ENCODE results near the gene MEX3D. TPM values are rescaled to one million over a fixed set of nuclear protein-coding genes. Genes with fewer than 3 reads are reported as not detected.

MEX3D gene
- total RNA-seq, 1 experiment from 2014 or later: 69.2 TPM

DNA sequence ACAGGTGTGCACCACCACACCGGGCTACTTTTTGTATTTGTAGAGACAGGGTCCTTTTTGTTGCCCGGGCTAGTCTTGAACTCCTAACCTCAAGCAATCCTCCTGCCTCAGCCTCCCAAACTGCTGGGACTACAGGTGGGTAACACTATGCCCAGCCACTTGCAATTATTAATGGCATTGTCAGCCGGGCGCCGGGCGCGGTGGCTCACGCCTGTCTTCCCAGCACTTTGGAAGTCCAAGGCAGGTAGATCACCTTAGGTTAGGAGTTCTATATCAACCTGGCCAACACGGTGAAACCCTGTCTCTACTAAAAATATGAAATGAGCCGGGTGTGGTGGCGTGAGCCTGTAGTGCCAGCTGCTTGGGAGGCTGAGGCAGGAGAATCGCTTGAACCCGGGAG is 2.7 kb upstream of the MEX3D start:
- ChIA-PET RAD21 (ENCODE audit: low non-redundant PET in 1 of 2, low total read pairs in 2 of 2, uncharacterized antibody in 2 of 2, unreplicated experiment in 2 of 2) (no interaction called here), CTCF (no interaction called here), POLR2A (no interaction called here)
- TF ChIP-seq CTCF (IDR thresholded peaks at IDR 0.05 in 2 of 3, conservative IDR thresholded peaks at IDR 0.05 in 1 of 3; ENCODE audit: borderline replicate concordance in 1 of 3, insufficient read depth in 1 of 3, low read depth in 2 of 3, low read length in 2 of 3): no peak
- no peak for TF ChIP-seq EGR1 (IDR thresholded peaks at IDR 0.05; ENCODE audit: low read depth)
- TF ChIP-seq RAD21 (IDR thresholded peaks at IDR 0.05; ENCODE audit: low read depth): no peak
- TF ChIP-seq, protein P1, sequence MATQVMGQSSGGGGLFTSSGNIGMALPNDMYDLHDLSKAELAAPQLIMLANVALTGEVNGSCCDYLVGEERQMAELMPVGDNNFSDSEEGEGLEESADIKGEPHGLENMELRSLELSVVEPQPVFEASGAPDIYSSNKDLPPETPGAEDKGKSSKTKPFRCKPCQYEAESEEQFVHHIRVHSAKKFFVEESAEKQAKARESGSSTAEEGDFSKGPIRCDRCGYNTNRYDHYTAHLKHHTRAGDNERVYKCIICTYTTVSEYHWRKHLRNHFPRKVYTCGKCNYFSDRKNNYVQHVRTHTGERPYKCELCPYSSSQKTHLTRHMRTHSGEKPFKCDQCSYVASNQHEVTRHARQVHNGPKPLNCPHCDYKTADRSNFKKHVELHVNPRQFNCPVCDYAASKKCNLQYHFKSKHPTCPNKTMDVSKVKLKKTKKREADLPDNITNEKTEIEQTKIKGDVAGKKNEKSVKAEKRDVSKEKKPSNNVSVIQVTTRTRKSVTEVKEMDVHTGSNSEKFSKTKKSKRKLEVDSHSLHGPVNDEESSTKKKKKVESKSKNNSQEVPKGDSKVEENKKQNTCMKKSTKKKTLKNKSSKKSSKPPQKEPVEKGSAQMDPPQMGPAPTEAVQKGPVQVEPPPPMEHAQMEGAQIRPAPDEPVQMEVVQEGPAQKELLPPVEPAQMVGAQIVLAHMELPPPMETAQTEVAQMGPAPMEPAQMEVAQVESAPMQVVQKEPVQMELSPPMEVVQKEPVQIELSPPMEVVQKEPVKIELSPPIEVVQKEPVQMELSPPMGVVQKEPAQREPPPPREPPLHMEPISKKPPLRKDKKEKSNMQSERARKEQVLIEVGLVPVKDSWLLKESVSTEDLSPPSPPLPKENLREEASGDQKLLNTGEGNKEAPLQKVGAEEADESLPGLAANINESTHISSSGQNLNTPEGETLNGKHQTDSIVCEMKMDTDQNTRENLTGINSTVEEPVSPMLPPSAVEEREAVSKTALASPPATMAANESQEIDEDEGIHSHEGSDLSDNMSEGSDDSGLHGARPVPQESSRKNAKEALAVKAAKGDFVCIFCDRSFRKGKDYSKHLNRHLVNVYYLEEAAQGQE (IDR thresholded peaks at IDR 0.05; ENCODE audit: low read depth): no peak
- no peak for TF ChIP-seq EZH2 (IDR thresholded peaks at IDR 0.05)
- TF ChIP-seq JUND (IDR thresholded peaks at IDR 0.05): no peak
- TF ChIP-seq SRF (IDR thresholded peaks at IDR 0.05; ENCODE audit: low read depth): no peak
- TF ChIP-seq, protein P2, sequence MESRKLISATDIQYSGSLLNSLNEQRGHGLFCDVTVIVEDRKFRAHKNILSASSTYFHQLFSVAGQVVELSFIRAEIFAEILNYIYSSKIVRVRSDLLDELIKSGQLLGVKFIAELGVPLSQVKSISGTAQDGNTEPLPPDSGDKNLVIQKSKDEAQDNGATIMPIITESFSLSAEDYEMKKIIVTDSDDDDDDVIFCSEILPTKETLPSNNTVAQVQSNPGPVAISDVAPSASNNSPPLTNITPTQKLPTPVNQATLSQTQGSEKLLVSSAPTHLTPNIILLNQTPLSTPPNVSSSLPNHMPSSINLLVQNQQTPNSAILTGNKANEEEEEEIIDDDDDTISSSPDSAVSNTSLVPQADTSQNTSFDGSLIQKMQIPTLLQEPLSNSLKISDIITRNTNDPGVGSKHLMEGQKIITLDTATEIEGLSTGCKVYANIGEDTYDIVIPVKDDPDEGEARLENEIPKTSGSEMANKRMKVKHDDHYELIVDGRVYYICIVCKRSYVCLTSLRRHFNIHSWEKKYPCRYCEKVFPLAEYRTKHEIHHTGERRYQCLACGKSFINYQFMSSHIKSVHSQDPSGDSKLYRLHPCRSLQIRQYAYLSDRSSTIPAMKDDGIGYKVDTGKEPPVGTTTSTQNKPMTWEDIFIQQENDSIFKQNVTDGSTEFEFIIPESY (IDR thresholded peaks at IDR 0.05; ENCODE audit: extremely low read depth, insufficient replicate concordance, low read length): no peak
- TF ChIP-seq POLR2A (IDR thresholded peaks at IDR 0.05; ENCODE audit: borderline replicate concordance, extremely low read depth, insufficient read depth, insufficient read length): no peak
- TF ChIP-seq ZFX (IDR thresholded peaks at IDR 0.05): no peak
- TF ChIP-seq MAX (IDR thresholded peaks at IDR 0.05): no peak
- no peak for TF ChIP-seq CEBPB (IDR thresholded peaks at IDR 0.05; ENCODE audit: low read depth)
- no peak for TF ChIP-seq ZNF274 (IDR thresholded peaks at IDR 0.05; ENCODE audit: low read depth, low read length)
- no peak for TF ChIP-seq TCF7L2 (IDR thresholded peaks at IDR 0.05; ENCODE audit: borderline replicate concordance, extremely low read depth, insufficient read depth, insufficient read length)
- no peaks in the 10 kb centered on the region for H4K20me1 ChIP-seq (ENCODE audit: insufficient read depth)
- intact Hi-C loops (cut with micrococcal nuclease): no loop called here
- no peak for DNase-seq (ENCODE audit: low read depth, low spot score)
- H3K9me2 ChIP-seq (ENCODE audit: insufficient read depth): no peaks in the 10 kb centered on the region
- BruUV-seq (replicated peaks): no TSS peak
- H3K9ac ChIP-seq (ENCODE audit: low read length): no peak overlapping the region
- no peak overlapping the region for H2AFZ ChIP-seq (ENCODE audit: low read depth, low read length, poor library complexity, severe bottlenecking)
- H3K4me1 ChIP-seq (ENCODE audit: control insufficient read depth in 1 of 2, insufficient read depth in 2 of 2, low read length in 2 of 2): peaks cover 11% of the 10 kb centered on the region in 2 experiments; a peak in 3 of 4 replicates
- no peak overlapping the region for H3K4me2 ChIP-seq (ENCODE audit: low read length)
- no peaks in the 10 kb centered on the region for H3K27me3 ChIP-seq (ENCODE audit: insufficient read depth, low read length)
- H3K36me3 ChIP-seq (ENCODE audit: control insufficient read depth in 1 of 2, insufficient read depth in 2 of 2, low read length in 2 of 2): no peaks in the 10 kb centered on the region
- H3K9me3 ChIP-seq (ENCODE audit: control insufficient read depth in 1 of 2, insufficient read depth in 1 of 2, low read depth in 1 of 2, low read length in 2 of 2): no peaks in the 10 kb centered on the region
- H3K79me2 ChIP-seq (ENCODE audit: insufficient read depth, low read length): peaks cover 15% of the 10 kb centered on the region
- H3K4me3 ChIP-seq (replicated peaks in 1 of 2; ENCODE audit: low read depth in 1 of 2, low read length in 2 of 2): no peak overlapping the region
- no peak overlapping the region for H3K27ac ChIP-seq (ENCODE audit: low read depth, low read length)
- no peak for ATAC-seq

Data from HCT116 (cell line).